Stimulated activated effector memory CD8-positive, alpha-beta T cell treated with anti-CD3 and anti-CD28 coated beads, Interleukin-12 subunit alpha, Interleukin-12 subunit beta, amount 100 ng/mL, for 72 hours (primary cell): ENCODE measurements around the gene RTN1.

Experiments used
- ATAC-seq: fragments of 150-1000 bp; cut with Tn5 transposase; 2 replicates; pipeline ENCODE4 v1.10.0; 2021
- DNase-seq, 2 donors: peaks; one replicate each; pipeline ENCODE4 v3.0.0; 2021 to 2022; ENCODE audit warnings: low spot score in 2 of 2
- H3K27ac Mint-ChIP-seq: one replicate; pipeline ENCODE4 v1.8.0; 2022; ENCODE audit warnings: mild to moderate bottlenecking, mixed read lengths
- H3K36me3 Mint-ChIP-seq: one replicate; pipeline ENCODE4 v1.8.0; 2022; ENCODE audit warnings: mild to moderate bottlenecking, mixed read lengths
- H3K4me1 Mint-ChIP-seq: one replicate; pipeline ENCODE4 v1.8.0; 2022; ENCODE audit warnings: mixed read lengths
- H3K4me3 Mint-ChIP-seq: one replicate; pipeline ENCODE4 v1.8.0; 2022; ENCODE audit warnings: mild to moderate bottlenecking, mixed read lengths
- H3K9me3 Mint-ChIP-seq: one replicate; pipeline ENCODE4 v1.8.0; 2022; ENCODE audit warnings: mixed read lengths

RTN1 gene

DNA sequence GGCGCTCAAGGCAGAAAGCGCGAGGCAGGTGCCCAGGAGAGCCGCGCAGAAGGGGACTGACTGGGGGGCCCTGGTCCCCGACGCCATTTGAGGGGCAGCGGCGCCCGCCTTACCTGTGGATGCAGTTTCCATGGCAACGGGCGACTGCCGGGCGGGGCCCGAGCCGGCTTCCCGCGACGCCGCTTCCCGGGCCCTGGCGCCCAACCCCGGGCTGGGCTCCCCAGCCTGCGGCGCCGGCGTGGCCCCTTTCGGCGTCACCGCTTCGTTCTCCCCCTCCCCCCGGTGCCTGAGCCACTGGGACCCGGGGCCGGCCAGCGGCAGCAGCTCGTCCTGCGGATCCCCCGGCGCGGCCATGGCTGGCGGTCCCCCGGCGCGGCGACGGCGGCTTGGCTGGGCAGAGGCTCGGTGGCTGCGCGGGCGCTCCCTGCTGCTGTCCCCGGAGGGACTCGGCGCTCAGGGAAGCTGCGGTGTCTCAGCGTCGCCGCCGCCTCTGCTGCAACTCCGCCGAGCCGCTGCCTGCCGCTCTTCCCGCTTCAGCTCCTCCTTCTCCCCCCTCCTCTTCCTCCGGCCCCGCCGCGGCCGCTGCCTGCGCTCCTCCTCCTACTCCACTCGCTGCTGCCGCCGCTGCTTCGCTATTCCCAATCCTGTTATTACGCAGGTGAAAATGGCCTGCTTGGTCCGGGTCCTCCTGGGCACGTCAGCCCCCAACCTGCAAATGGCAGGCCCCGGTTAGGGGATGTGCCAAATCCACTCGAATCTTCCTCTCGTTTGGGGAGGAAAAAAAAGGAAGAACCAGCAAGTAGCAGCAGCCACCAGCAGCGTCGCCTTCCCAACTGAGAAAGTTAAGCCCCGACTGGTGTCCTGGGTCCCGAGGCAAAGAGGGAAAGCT is at the start of gene RTN1:
RTN1 (minus strand) TSS at position 500 of the 889 bp plus-strand sequence; CDS start at position 354, 146 bp downstream.
- Mint-ChIP-seq H3K4me3 (peak within 1 kb of the TSS; percentile 76), H3K4me1 (peaks cover 6% of the 10 kb centered on the region), H3K9me3 (no peaks in the 10 kb centered on the region), H3K27ac (no peak within 1 kb of the TSS), H3K36me3 (no peaks in the 10 kb centered on the region)
- DNase-seq (no peak), ATAC-seq (peak; percentile 50)

- peaks cover 6% of the 10 kb centered on the region for H3K4me1 Mint-ChIP-seq
- no peaks in the 10 kb centered on the region for H3K9me3 Mint-ChIP-seq
- DNase-seq, result no peak
- H3K27ac Mint-ChIP-seq, result no peak overlapping the region
- no peaks in the 10 kb centered on the region for H3K36me3 Mint-ChIP-seq
- peak overlapping the region; percentile 51 for H3K4me3 Mint-ChIP-seq
- no peak for ATAC-seq
Measured at GRCh38 chr14:59920378-59920683, 49.8 kb upstream of the RTN1 start.

- H3K9me3 Mint-ChIP-seq, result no peaks in the 10 kb centered on the region
- no peak within 1 kb of the TSS for H3K27ac Mint-ChIP-seq
- H3K4me3 Mint-ChIP-seq, result peak within 1 kb of the TSS; percentile 51
- H3K36me3 Mint-ChIP-seq, result no peaks in the 10 kb centered on the region
- peak; percentile 31 for ATAC-seq
- no peak for DNase-seq
- peaks cover 6% of the 10 kb centered on the region for H3K4me1 Mint-ChIP-seq
Measured at GRCh38 chr14:59919570-59920377, 49.2 kb upstream of the RTN1 start, which contains the start of gene LRRC9. Gene LRRC9 (plus strand): TSS chr14:59920144.

- peak; percentile 59 for ATAC-seq
- Mint-ChIP-seq H3K4me3 (peak overlapping the region; percentile 51), H3K27ac (no peak overlapping the region), H3K36me3 (no peaks in the 10 kb centered on the region), H3K4me1 (peaks cover 6% of the 10 kb centered on the region), H3K9me3 (no peaks in the 10 kb centered on the region)
- no peak for DNase-seq
Measured at GRCh38 chr14:59918824-59919569, 48.4 kb upstream of the RTN1 start.

DNA sequence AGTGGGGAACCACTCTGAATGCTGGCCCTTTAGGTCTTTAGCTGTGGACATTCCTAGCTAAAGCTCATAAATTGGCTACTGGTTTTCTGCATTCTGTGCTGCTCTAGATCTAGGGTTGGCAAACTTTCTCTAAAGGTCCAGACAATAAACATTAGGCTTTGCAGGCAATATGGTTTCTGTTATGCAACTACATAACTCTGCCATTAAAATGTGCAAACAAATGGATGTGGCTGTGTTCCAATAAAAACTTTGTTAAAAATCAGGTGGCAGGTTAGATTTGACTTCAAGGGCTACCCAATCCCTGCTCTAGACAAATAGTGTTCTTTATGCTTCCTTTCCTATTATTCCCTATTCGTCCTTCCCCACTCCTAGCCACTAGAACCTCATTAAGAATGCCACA is 42.6 kb upstream of the RTN1 start:
- ATAC-seq (no peak), DNase-seq (no peak)
- Mint-ChIP-seq H3K27ac (no peak overlapping the region), H3K4me1 (no peaks in the 10 kb centered on the region), H3K36me3 (no peaks in the 10 kb centered on the region), H3K9me3 (no peaks in the 10 kb centered on the region), H3K4me3 (no peak overlapping the region)

GRCh38 chr14:59912443-59912842 is 41.9 kb upstream of the RTN1 start:
- Mint-ChIP-seq H3K27ac (no peak overlapping the region), H3K36me3 (no peaks in the 10 kb centered on the region), H3K9me3 (no peaks in the 10 kb centered on the region), H3K4me3 (no peak overlapping the region), H3K4me1 (no peaks in the 10 kb centered on the region)
- ATAC-seq (no peak), DNase-seq (no peak)

DNA sequence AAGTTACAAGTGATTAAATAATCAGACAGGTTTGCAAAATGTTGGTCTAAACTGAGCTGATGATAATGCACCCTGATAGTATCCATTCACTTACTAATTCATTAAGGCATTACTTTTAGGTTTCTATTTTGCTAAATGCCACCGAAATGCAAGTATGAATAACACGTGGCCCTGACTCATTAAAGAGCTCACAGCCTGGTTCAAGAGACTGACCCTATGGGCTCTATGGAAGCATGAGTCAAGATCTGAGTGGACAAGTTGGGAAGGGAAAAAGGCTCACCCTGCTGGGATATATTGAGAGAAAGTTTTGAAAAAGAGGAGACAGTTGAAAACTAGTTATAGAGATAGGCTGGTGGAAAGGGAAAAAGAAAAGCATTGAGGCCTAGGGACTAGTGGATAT is 34.6 kb upstream of the RTN1 start:
- Mint-ChIP-seq H3K36me3 (no peaks in the 10 kb centered on the region), H3K9me3 (no peaks in the 10 kb centered on the region), H3K27ac (no peak overlapping the region), H3K4me3 (no peak overlapping the region), H3K4me1 (no peaks in the 10 kb centered on the region)
- ATAC-seq, result no peak
- no peak for DNase-seq

DNA sequence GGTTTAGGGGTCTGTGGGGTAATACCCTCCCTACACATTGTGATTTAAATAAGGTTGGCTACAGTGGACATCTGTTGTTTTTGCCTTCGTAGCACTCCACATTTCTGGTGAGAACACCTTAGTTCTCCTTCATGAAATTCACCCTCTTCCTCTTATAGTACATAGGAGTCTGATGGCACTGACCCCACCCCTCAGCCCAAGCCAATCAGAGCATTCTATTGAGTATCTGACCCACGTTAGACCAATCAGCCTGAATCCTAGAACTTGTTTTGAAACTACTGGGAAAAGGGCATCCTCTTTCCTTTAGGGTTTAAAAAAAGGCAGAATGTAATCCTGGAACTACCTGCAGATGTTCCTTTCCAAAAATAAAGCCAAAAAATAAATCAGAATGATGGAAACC is 33.6 kb upstream of the RTN1 start:
- no peaks in the 10 kb centered on the region for H3K4me1 Mint-ChIP-seq
- no peak overlapping the region for H3K27ac Mint-ChIP-seq
- H3K4me3 Mint-ChIP-seq, result no peak overlapping the region
- no peaks in the 10 kb centered on the region for H3K9me3 Mint-ChIP-seq
- H3K36me3 Mint-ChIP-seq, result no peaks in the 10 kb centered on the region
- no peak for ATAC-seq
- no peak for DNase-seq

- Mint-ChIP-seq H3K27ac (no peak overlapping the region), H3K4me1 (no peaks in the 10 kb centered on the region), H3K36me3 (no peaks in the 10 kb centered on the region), H3K4me3 (no peak overlapping the region), H3K9me3 (no peaks in the 10 kb centered on the region)
- ATAC-seq, result no peak
- no peak for DNase-seq
Measured at GRCh38 chr14:59900556-59900955, 30.0 kb upstream of the RTN1 start.

GRCh38 chr14:59897757-59898383 is 27.3 kb upstream of the RTN1 start:
- H3K36me3 Mint-ChIP-seq, result no peaks in the 10 kb centered on the region
- no peak for ATAC-seq
- no peak for DNase-seq
- H3K4me1 Mint-ChIP-seq, result no peaks in the 10 kb centered on the region
- no peak overlapping the region for H3K4me3 Mint-ChIP-seq
- no peaks in the 10 kb centered on the region for H3K9me3 Mint-ChIP-seq
- no peak overlapping the region for H3K27ac Mint-ChIP-seq

DNA sequence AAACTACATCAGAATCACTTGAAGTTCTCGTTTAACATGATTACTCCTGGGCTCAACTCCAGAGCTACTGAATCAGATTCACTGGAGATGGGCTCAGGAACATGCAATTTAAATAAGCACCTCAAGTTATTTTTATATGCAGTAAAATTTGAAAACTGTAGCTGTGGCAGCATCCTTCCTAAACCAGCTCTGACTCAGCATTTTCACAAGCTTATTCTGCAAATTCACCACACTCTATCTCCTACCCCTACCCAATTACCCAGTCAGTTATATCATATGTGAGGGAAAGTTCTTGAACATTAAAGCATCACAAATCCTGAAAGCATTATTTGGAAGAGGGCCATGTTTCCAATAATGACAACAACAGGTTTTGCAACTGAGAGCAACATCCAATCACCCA is 25.1 kb upstream of the RTN1 start:
- DNase-seq, result no peak
- H3K4me3 Mint-ChIP-seq, result no peak overlapping the region

GRCh38 chr14:59890676-59891075 is 20.1 kb upstream of the RTN1 start:
- ATAC-seq (no peak), DNase-seq (no peak)
- Mint-ChIP-seq H3K36me3 (no peaks in the 10 kb centered on the region), H3K4me1 (no peaks in the 10 kb centered on the region), H3K27ac (no peak overlapping the region), H3K4me3 (no peak overlapping the region), H3K9me3 (no peaks in the 10 kb centered on the region)

More for the DNA sequence above, 25.1 kb upstream of the RTN1 start:
- no peaks in the 10 kb centered on the region for H3K4me1 Mint-ChIP-seq
- H3K27ac Mint-ChIP-seq, result no peak overlapping the region
- no peak for ATAC-seq
- H3K36me3 Mint-ChIP-seq, result no peaks in the 10 kb centered on the region
- H3K9me3 Mint-ChIP-seq, result no peaks in the 10 kb centered on the region

DNA sequence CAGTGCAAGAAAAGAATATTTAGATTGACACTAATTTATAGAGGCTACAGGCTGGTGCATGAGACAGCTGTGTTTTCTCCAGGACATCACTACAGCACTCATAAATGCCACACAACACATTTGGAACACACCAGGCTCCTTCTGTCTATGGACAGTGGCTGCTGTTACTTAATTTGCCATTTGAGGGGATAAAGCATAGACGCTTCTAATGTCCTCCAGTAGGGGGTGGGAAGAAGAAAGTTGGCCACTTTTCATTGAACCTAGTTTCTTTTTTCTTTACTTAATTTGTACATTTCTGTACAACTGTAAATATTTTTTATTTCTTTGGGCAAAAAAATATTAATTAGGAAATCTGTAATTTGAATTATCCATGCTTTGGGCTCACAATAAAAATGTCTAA is 12.4 kb upstream of the RTN1 start:
- Mint-ChIP-seq H3K27ac (no peak overlapping the region), H3K4me3 (no peak overlapping the region), H3K9me3 (no peaks in the 10 kb centered on the region), H3K4me1 (no peaks in the 10 kb centered on the region), H3K36me3 (no peaks in the 10 kb centered on the region)
- DNase-seq (no peak), ATAC-seq (no peak)

GRCh38 chr14:59871166-59871495 is 555 bp upstream of the RTN1 start:
- ATAC-seq, result peak; percentile 28
- Mint-ChIP-seq H3K4me3 (peak overlapping the region; percentile 76), H3K4me1 (peaks cover 6% of the 10 kb centered on the region), H3K9me3 (no peaks in the 10 kb centered on the region), H3K36me3 (no peaks in the 10 kb centered on the region), H3K27ac (no peak overlapping the region)
- no peak for DNase-seq
